GM12878 (cell line): ENCODE data around the gene CFAP54. TPM values are rescaled to one million over a fixed set of nuclear protein-coding genes. Genes with fewer than 3 reads are reported as not detected.

ENCODE experiments used
- CBX5 ChIP-seq: sonication (generic); IDR thresholded peaks from 2 replicates; pipeline ENCODE4 v1.6.1; 2016; ENCODE audit warnings: low read depth, moderate library complexity, mild to moderate bottlenecking, inconsistent platforms
- CREB1 ChIP-seq: IDR thresholded peaks from 2 replicates; pipeline ENCODE4 v1.6.1; 2012; ENCODE audit warnings: low read depth, mild to moderate bottlenecking, inconsistent platforms
- CTCF ChIP-seq, 3 experiments: IDR thresholded peaks in 2 of 3; conservative IDR thresholded peaks in 1 of 3; 2 replicates each; pipeline ENCODE4 v1.5.1; 2011; ENCODE audit warnings: low read depth in 3 of 3, low read length in 3 of 3, mild to moderate bottlenecking in 3 of 3, control low read depth in 2 of 3, moderate library complexity in 2 of 3, inconsistent platforms in 1 of 3, mixed read lengths in 1 of 3; ENCODE audit not compliant: control insufficient read depth in 2 of 3, insufficient read depth in 1 of 3; ENCODE audit errors: extremely low read depth in 1 of 3
- DPF2 ChIP-seq: fragments of 450-650 bp; IDR thresholded peaks from 2 replicates; pipeline ENCODE4 v1.6.1; 2017; ENCODE audit warnings: mild to moderate bottlenecking
- E2F8 ChIP-seq: fragments of 450-650 bp; IDR thresholded peaks from 2 replicates; pipeline ENCODE4 v1.6.1; 2018; ENCODE audit warnings: mild to moderate bottlenecking, low read depth, moderate library complexity; ENCODE audit not compliant: partially characterized antibody
- MYB ChIP-seq: fragments of 150-350 bp; IDR thresholded peaks from 2 replicates; pipeline ENCODE4 v1.6.1; 2014; ENCODE audit warnings: mild to moderate bottlenecking, low read depth, low read length, borderline replicate concordance
- NFIC ChIP-seq: IDR thresholded peaks from 2 replicates; pipeline ENCODE4 v1.6.1; 2012; ENCODE audit warnings: low read depth, mild to moderate bottlenecking, inconsistent platforms, low read length, moderate library complexity
- NR2C1 ChIP-seq: fragments of 450-650 bp; IDR thresholded peaks from 2 replicates; pipeline ENCODE4 v1.6.1; 2017; ENCODE audit warnings: antibody characterized with exemption, mild to moderate bottlenecking, moderate library complexity
- RAD21 ChIP-seq: IDR thresholded peaks from 2 replicates; pipeline ENCODE4 v1.6.1; 2011; ENCODE audit warnings: mild to moderate bottlenecking, low read depth, low read length, moderate library complexity; ENCODE audit not compliant: insufficient read depth
- REST ChIP-seq: IDR thresholded peaks from 2 replicates; pipeline ENCODE4 v1.6.1; 2012; ENCODE audit warnings: mild to moderate bottlenecking, low read depth, low read length
- TCF12 ChIP-seq: IDR thresholded peaks from 2 replicates; pipeline ENCODE4 v1.6.1; 2011; ENCODE audit warnings: low read depth, mild to moderate bottlenecking, low read length
- YY1 ChIP-seq: IDR thresholded peaks from 2 replicates; pipeline ENCODE4 v1.6.1; 2011; ENCODE audit warnings: low read depth, mild to moderate bottlenecking, low read length
- ZNF384 ChIP-seq: IDR thresholded peaks from 2 replicates; pipeline ENCODE4 v1.6.1; 2012; ENCODE audit warnings: low read depth, mild to moderate bottlenecking, low read length, improper control_type of control experiment, borderline replicate concordance
- polyA plus RNA-seq, 11 experiments: library from polyadenylated mRNA; depleted of rRNA in 4 of 11; unstranded in 6 of 11; stranded (reverse) in 5 of 11; fragments of >200 nt; fragmentation: Nextera tagmentation in 4 of 11; fragmentation: Illumina TruSeq in 1 of 11; extraction: Ambion mirVana in 4 of 11; extraction: Trizol in 1 of 11; gene quantifications; 1 replicate in 1 of 11; 2 replicates in 10 of 11; pipeline versions ENCODE4 v1.2.1 to v1.2.3, GENCODE V29; 2011 to 2016; ENCODE audit warnings: inconsistent platforms in 2 of 11, missing spikeins in 2 of 11, low read depth in 1 of 11
- total RNA-seq, 4 experiments: library from RNA; depleted of rRNA in 3 of 4; stranded (reverse); fragments of >200 nt in 3 of 4; fragmentation: Illumina TruSeq in 1 of 4; extraction: Trizol in 1 of 4; gene quantifications; 2 replicates each; pipeline versions ENCODE4 v1.2.1 to v1.2.3, GENCODE V29; 2013 to 2021
- TF ChIP-seq, protein P1 (sequence below): IDR thresholded peaks from 2 replicates; pipeline ENCODE4 v1.6.1; 2012; ENCODE audit warnings: low read length, inconsistent platforms

CFAP54 gene
- total and polyA plus RNA-seq, 10 of the 15 experiments (the other 5 are each of a cell fraction or from before 2014, with no cell fraction given): 0.19 to 1.5 (median 0.56) TPM

- TF ChIP-seq REST (no peak), RAD21 (peak; percentile 91), NFIC (peak; percentile 33; the same call in 1 of the 2 replicates), CBX5 (0 out of 2 replicates have a peak, but pooled peaks have one; percentile 57), MYB (no peak), CTCF (IDR thresholded peaks at IDR 0.05 in 2 of 3, conservative IDR thresholded peaks at IDR 0.05 in 1 of 3; ENCODE audit: control insufficient read depth in 2 of 3, extremely low read depth in 1 of 3, insufficient read depth in 1 of 3, low read depth in 3 of 3, low read length in 3 of 3) (peak; percentile 42 to 87 (median 60); a peak in 5 of 6 replicates), TCF12 (no peak), CREB1 (0 out of 2 replicates have a peak, but pooled peaks have one; percentile 16), YY1 (0 out of 2 replicates have a peak, but pooled peaks have one; percentile 43), ZNF384 (0 out of 2 replicates have a peak, but pooled peaks have one; percentile 4), NR2C1 (no peak), DPF2 (no peak), E2F8 (no peak)
- TF ChIP-seq, protein P1, sequence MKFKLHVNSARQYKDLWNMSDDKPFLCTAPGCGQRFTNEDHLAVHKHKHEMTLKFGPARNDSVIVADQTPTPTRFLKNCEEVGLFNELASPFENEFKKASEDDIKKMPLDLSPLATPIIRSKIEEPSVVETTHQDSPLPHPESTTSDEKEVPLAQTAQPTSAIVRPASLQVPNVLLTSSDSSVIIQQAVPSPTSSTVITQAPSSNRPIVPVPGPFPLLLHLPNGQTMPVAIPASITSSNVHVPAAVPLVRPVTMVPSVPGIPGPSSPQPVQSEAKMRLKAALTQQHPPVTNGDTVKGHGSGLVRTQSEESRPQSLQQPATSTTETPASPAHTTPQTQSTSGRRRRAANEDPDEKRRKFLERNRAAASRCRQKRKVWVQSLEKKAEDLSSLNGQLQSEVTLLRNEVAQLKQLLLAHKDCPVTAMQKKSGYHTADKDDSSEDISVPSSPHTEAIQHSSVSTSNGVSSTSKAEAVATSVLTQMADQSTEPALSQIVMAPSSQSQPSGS: no peak
Measured at GRCh38 chr12:96516472-96517430, 27.4 kb downstream of the CFAP54 start (continued).
